HepG2 (cell line): ENCODE measurements around the gene MAP3K9. TPM values are rescaled to one million over a fixed set of nuclear protein-coding genes. Genes with fewer than 3 reads are reported as not detected.

Source experiments
- ATAC-seq: fragments of 200-7000 bp; cut with Tn5 transposase; 3 replicates; pipeline ENCODE4 v1.9.1; 2020; ENCODE audit warnings: mild to moderate bottlenecking, moderate library complexity
- BruUV-seq: library from RNA; stranded (reverse); fragments of 400-500 nt; replicated peaks from 2 replicates; lab custom pipeline; 2021; lab: Mats Ljungman, UMichigan
- CTCF ChIA-PET: fragments of 300-600 bp; formaldehyde crosslinking; extraction: SDS; loops from one replicate; lab custom pipeline; 2021; ENCODE audit warnings: low total read pairs, inconsistent platforms, low intra/inter-chr PET ratio; lab: Yijun Ruan, JAX
- POLR2A ChIA-PET: fragments of 350-600 bp; sonication (Branson Sonifier 250); formaldehyde crosslinking; loops from one replicate; lab custom pipeline; 2020; ENCODE audit warnings: antibody characterized with exemption, inconsistent platforms; lab: Yijun Ruan, JAX
- DNase-seq: peaks from one replicate; pipeline ENCODE4 v3.0.0-alpha.2; 2015; ENCODE audit warnings: low spot score
- FAIRE-seq: peaks from 3 replicates; lab custom pipeline; 2011; peaks lifted over from hg19 to GRCh38; lab: Jason Lieb, UNC
- H2AFZ ChIP-seq: one replicate; pipeline ENCODE4 v1.6.1; 2011; ENCODE audit warnings: low read length, inconsistent platforms
- H3K27ac ChIP-seq: fragments of 300-600 bp; 3 replicates; pipeline ENCODE4 v1.8.0; 2011; ENCODE audit warnings: mixed run types, mild to moderate bottlenecking, mixed read lengths, low read length, inconsistent platforms; ENCODE audit not compliant: insufficient read depth; ENCODE audit errors: extremely low read length
- H3K27me3 ChIP-seq, 2 experiments: fragments of 200-600 bp in 1 of 2; 2 replicates in 1 of 2; 3 replicates in 1 of 2; pipeline versions ENCODE4 v1.6.0 to v1.8.0; 2011; ENCODE audit warnings: low read length in 2 of 2, mild to moderate bottlenecking in 2 of 2, moderate library complexity in 2 of 2, inconsistent platforms in 1 of 2; ENCODE audit not compliant: insufficient read depth in 2 of 2, control insufficient read depth in 1 of 2
- H3K36me3 ChIP-seq, 2 experiments: fragments of 200-600 bp in 1 of 2; replicated peaks in 1 of 2; 2 replicates in 1 of 2; 3 replicates in 1 of 2; pipeline versions ENCODE4 v1.5.1 to v1.8.0; 2011; ENCODE audit warnings: low read length in 2 of 2, inconsistent platforms in 1 of 2; ENCODE audit not compliant: insufficient read depth in 2 of 2, control insufficient read depth in 1 of 2
- H3K4me1 ChIP-seq: 2 replicates; pipeline ENCODE4 v1.5.1; 2012; ENCODE audit warnings: low read length, inconsistent platforms; ENCODE audit not compliant: insufficient read depth
- H3K4me2 ChIP-seq: 2 replicates; pipeline ENCODE4 v1.6.0; 2011; ENCODE audit warnings: low read depth, low read length, inconsistent platforms
- H3K4me3 ChIP-seq, 3 experiments: fragments of 200-600 bp in 1 of 3; sonication (generic), shearing (Covaris generic) in 1 of 3; replicated peaks in 1 of 3; 2 replicates each; pipeline ENCODE4 v1.5.1; 2011 to 2016; ENCODE audit warnings: low read length in 3 of 3, inconsistent platforms in 2 of 3, low read depth in 2 of 3, mild to moderate bottlenecking in 2 of 3, control low read depth in 1 of 3, mixed read lengths in 1 of 3; ENCODE audit not compliant: insufficient read depth in 1 of 3
- H3K79me2 ChIP-seq: one replicate; pipeline ENCODE4 v1.6.1; 2011; ENCODE audit warnings: low read length, inconsistent platforms; ENCODE audit not compliant: insufficient read depth
- H3K9ac ChIP-seq: 2 replicates; pipeline ENCODE4 v1.6.0; 2011; ENCODE audit warnings: mild to moderate bottlenecking, low read depth, low read length, inconsistent platforms; ENCODE audit not compliant: insufficient read depth
- H3K9me3 ChIP-seq: 2 replicates; pipeline ENCODE4 v1.5.1; 2012; ENCODE audit warnings: mild to moderate bottlenecking, low read length
- H4K20me1 ChIP-seq: 2 replicates; pipeline ENCODE4 v1.6.0; 2011; ENCODE audit warnings: inconsistent platforms, mild to moderate bottlenecking, low read length, moderate library complexity; ENCODE audit not compliant: insufficient read depth
- EHMT2 ChIP-seq: fragments of 200-600 bp; sonication (generic); IDR thresholded peaks from 2 replicates; pipeline ENCODE4 v1.7.0; 2017; ENCODE audit warnings: antibody characterized with exemption, low read depth, low read length, borderline replicate concordance
- ETV6 ChIP-seq: sonication (generic); formaldehyde crosslinking; conservative IDR thresholded peaks from 2 replicates; pipeline ENCODE4 v1.4.0; 2020; ENCODE audit warnings: missing genetic modification reagents
- MEF2D ChIP-seq: sonication (generic); formaldehyde crosslinking; IDR thresholded peaks from 2 replicates; pipeline ENCODE4 v1.5.1; 2020; ENCODE audit warnings: mild to moderate bottlenecking, missing genetic modification reagents
- YEATS4 ChIP-seq: sonication (generic); formaldehyde crosslinking; IDR thresholded peaks from 2 replicates; pipeline ENCODE4 v1.4.0; 2020; ENCODE audit warnings: missing genetic modification reagents, borderline replicate concordance
- ZGPAT ChIP-seq: IDR thresholded peaks from 2 replicates; pipeline ENCODE4 v1.6.1; 2016; ENCODE audit warnings: mild to moderate bottlenecking
- ZIK1 ChIP-seq: sonication (generic); formaldehyde crosslinking; IDR thresholded peaks from 2 replicates; pipeline ENCODE4 v1.5.0; 2020; ENCODE audit warnings: mild to moderate bottlenecking, low read depth, missing genetic modification reagents, borderline replicate concordance
- ZNF737 ChIP-seq: sonication (generic); formaldehyde crosslinking; IDR thresholded peaks from 2 replicates; pipeline ENCODE4 v1.5.0; 2020; ENCODE audit warnings: missing genetic modification reagents, mild to moderate bottlenecking, borderline replicate concordance
- ZNF800 ChIP-seq: sonication (generic); formaldehyde crosslinking; IDR thresholded peaks from 2 replicates; pipeline ENCODE4 v1.4.0; 2020; ENCODE audit warnings: missing genetic modification reagents
- ZSCAN5A ChIP-seq: sonication (generic); formaldehyde crosslinking; IDR thresholded peaks from 2 replicates; pipeline ENCODE4 v1.8.0; 2022; ENCODE audit warnings: mild to moderate bottlenecking, missing genetic modification reagents, borderline replicate concordance
- WGBS: methylation state at CpG from one replicate; pipeline ENCODE4 v1.1.6; 2017; ENCODE audit warnings: low lambda C conversion rate; 5-methylcytosine and 5-hydroxymethylcytosine counted together
- in situ Hi-C: cut with HindIII; loops from 2 replicates; pipeline ENCODE4 v1.10.0; 2017; ENCODE audit warnings: low pct_unique_long_range_greater_than_20kb; ENCODE audit not compliant: extremely low pct_ligation_motif_present
- intact Hi-C: fragments of 100-400 bp; cut with micrococcal nuclease; formaldehyde crosslinking; loops from one replicate; pipeline ENCODE4 v1.10.0; 2022; ENCODE audit not compliant: unreplicated experiment
- polyA plus RNA-seq, 8 experiments: library from polyadenylated mRNA; depleted of rRNA in 3 of 8; stranded (reverse) in 7 of 8; unstranded in 1 of 8; fragments of >200 nt; fragmentation: Illumina TruSeq in 4 of 8; extraction: Trizol in 4 of 8; gene quantifications; 2 replicates each; pipeline versions ENCODE4 v1.2.1 to v1.2.3, GENCODE V29; 2011 to 2016; ENCODE audit warnings: low read depth in 4 of 8, missing spikeins in 1 of 8, mixed read lengths in 1 of 8; ENCODE audit not compliant: insufficient read depth in 1 of 8
- total RNA-seq, 5 experiments: library from RNA; depleted of rRNA; stranded (reverse); fragments of >200 nt; fragmentation: Illumina TruSeq; extraction: Trizol; gene quantifications; 2 replicates each; pipeline ENCODE4 v1.2.3, GENCODE V29; 2016; ENCODE audit warnings: low read depth in 1 of 5
- TF ChIP-seq, protein P1 (sequence below): IDR thresholded peaks from 2 replicates; pipeline ENCODE4 v1.6.1; 2016; ENCODE audit warnings: low read depth, control low read depth

The MAP3K9 gene
- total and polyA plus RNA-seq, 2 of the 13 experiments (the other 11 are each of a cell fraction or from before 2014, with no cell fraction given): 4.3 to 4.5 TPM

GRCh38 chr14:70784886-70785285 lies 24.4 kb downstream of the MAP3K9 start (continued):
- TF ChIP-seq ZNF800 (CRISPR knock-in tag) (no peak), MEF2D (no peak), EHMT2 (no peak), ETV6 (CRISPR knock-in tag) (no peak), ZSCAN5A (no peak), YEATS4 (CRISPR knock-in tag) (no peak), ZGPAT (CRISPR knock-in tag) (no peak)

- H3K4me2 ChIP-seq: no peak overlapping the region
- no peak overlapping the region for H2AFZ ChIP-seq
- no peak overlapping the region for H3K27ac ChIP-seq
- intact Hi-C loops: no loop called here
- in situ Hi-C loops: no loop called here
- BruUV-seq: no TSS peak
- ChIA-PET POLR2A (no interaction called here), CTCF (no interaction called here)
- H4K20me1 ChIP-seq: no peaks in the 10 kb centered on the region
- no peak overlapping the region for H3K9ac ChIP-seq
- no peaks in the 10 kb centered on the region for H3K4me1 ChIP-seq
- H3K27me3 ChIP-seq: no peaks in the 10 kb centered on the region
- peaks cover 7 to 11% of the 10 kb centered on the region in 2 experiments; a peak in 3 of 5 replicates for H3K36me3 ChIP-seq
- ATAC-seq (no peak), FAIRE-seq (no peak), DNase-seq (no peak)
- 100% methylated on average over 1 of the region's 2 CpGs for WGBS
- H3K9me3 ChIP-seq: no peaks in the 10 kb centered on the region
- H3K79me2 ChIP-seq: peaks cover 2% of the 10 kb centered on the region
- H3K4me3 ChIP-seq: no peak overlapping the region
- TF ChIP-seq, protein P1, sequence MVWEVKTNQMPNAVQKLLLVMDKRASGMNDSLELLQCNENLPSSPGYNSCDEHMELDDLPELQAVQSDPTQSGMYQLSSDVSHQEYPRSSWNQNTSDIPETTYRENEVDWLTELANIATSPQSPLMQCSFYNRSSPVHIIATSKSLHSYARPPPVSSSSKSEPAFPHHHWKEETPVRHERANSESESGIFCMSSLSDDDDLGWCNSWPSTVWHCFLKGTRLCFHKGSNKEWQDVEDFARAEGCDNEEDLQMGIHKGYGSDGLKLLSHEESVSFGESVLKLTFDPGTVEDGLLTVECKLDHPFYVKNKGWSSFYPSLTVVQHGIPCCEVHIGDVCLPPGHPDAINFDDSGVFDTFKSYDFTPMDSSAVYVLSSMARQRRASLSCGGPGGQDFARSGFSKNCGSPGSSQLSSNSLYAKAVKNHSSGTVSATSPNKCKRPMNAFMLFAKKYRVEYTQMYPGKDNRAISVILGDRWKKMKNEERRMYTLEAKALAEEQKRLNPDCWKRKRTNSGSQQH (CRISPR knock-in tag): no peak
- TF ChIP-seq ZIK1 (CRISPR knock-in tag): no peak
- no peak for TF ChIP-seq ZNF737 (CRISPR knock-in tag)
These were observed 27.0 kb downstream of the MAP3K9 start for GRCh38 chr14:70782361-70782760.
